Parathyroid adenoma (tissue), 2 donors: ENCODE data around the gene SLC25A41.

ENCODE experiments used
- H2AFZ ChIP-seq: fragments of 300-600 bp; sonication (generic); one replicate; pipeline ENCODE4 v1.7.0; 2017; ENCODE audit warnings: antibody characterized with exemption, mild to moderate bottlenecking
- H3K27ac ChIP-seq: fragments of 300-600 bp; sonication (generic); one replicate; pipeline ENCODE4 v1.7.0; 2017
- H3K27me3 ChIP-seq: fragments of 300-600 bp; sonication (generic); one replicate; pipeline ENCODE4 v1.7.0; 2017; ENCODE audit warnings: low read length; ENCODE audit not compliant: control insufficient read depth, insufficient read depth
- H3K36me3 ChIP-seq: fragments of 300-600 bp; sonication (generic); one replicate; pipeline ENCODE4 v1.7.0; 2017; ENCODE audit warnings: low read length; ENCODE audit not compliant: control insufficient read depth, insufficient read depth
- H3K4me1 ChIP-seq: fragments of 300-600 bp; sonication (generic); one replicate; pipeline ENCODE4 v1.7.0; 2017; ENCODE audit warnings: control low read depth
- H3K4me2 ChIP-seq: fragments of 300-600 bp; sonication (generic); one replicate; pipeline ENCODE4 v1.7.0; 2017; ENCODE audit warnings: low read length
- H3K4me3 ChIP-seq: fragments of 300-600 bp; sonication (generic); one replicate; pipeline ENCODE4 v1.7.0; 2017; ENCODE audit warnings: low read depth, low read length
- H3K79me2 ChIP-seq: fragments of 300-600 bp; sonication (generic); one replicate; pipeline ENCODE4 v1.7.0; 2017; ENCODE audit warnings: control low read depth
- H3K9ac ChIP-seq: fragments of 300-600 bp; sonication (generic); one replicate; pipeline ENCODE4 v1.7.0; 2017; ENCODE audit warnings: mild to moderate bottlenecking
- H3K9me3 ChIP-seq: fragments of 300-600 bp; sonication (generic); one replicate; pipeline ENCODE4 v1.7.0; 2017; ENCODE audit warnings: low read length; ENCODE audit not compliant: control insufficient read depth
- CTCF ChIP-seq: fragments of 300-600 bp; sonication (generic); IDR thresholded peaks from one replicate; pipeline ENCODE4 v1.7.0; 2017; ENCODE audit warnings: antibody characterized with exemption, mild to moderate bottlenecking
- donor health status: primary hyperparathyroidism.

SLC25A41 gene

GRCh38 chr19:6421075-6422014, 12.2 kb downstream of the SLC25A41 start:
- Histone ChIP-seq H3K36me3 (no peaks in the 10 kb centered on the region), H3K27me3 (no peaks in the 10 kb centered on the region), H2AFZ (no peak overlapping the region), H3K79me2 (peaks cover 22% of the 10 kb centered on the region), H3K4me2 (no peak overlapping the region), H3K9ac (no peak overlapping the region), H3K4me3 (no peak overlapping the region), H3K9me3 (no peaks in the 10 kb centered on the region), H3K4me1 (peaks cover 13% of the 10 kb centered on the region), H3K27ac (no peak overlapping the region)
- TF ChIP-seq CTCF = no peak

GRCh38 chr19:6418562-6418932, 15.0 kb downstream of the SLC25A41 start:
- Histone ChIP-seq H3K4me2 (no peak overlapping the region), H3K27me3 (no peaks in the 10 kb centered on the region), H3K9ac (no peak overlapping the region), H3K4me1 (peaks cover 20% of the 10 kb centered on the region), H3K4me3 (no peak overlapping the region), H3K36me3 (no peaks in the 10 kb centered on the region), H3K27ac (no peak overlapping the region), H3K79me2 (peaks cover 17% of the 10 kb centered on the region), H3K9me3 (no peaks in the 10 kb centered on the region), H2AFZ (no peak overlapping the region)
- TF ChIP-seq CTCF = no peak

GRCh38 chr19:6417713-6418561, 15.6 kb downstream of the SLC25A41 start:
- Histone ChIP-seq H3K4me1 (peaks cover 15% of the 10 kb centered on the region), H3K36me3 (no peaks in the 10 kb centered on the region), H3K4me2 (no peak overlapping the region), H3K4me3 (no peak overlapping the region), H2AFZ (no peak overlapping the region), H3K9ac (no peak overlapping the region), H3K27ac (no peak overlapping the region), H3K27me3 (no peaks in the 10 kb centered on the region), H3K79me2 (peaks cover 11% of the 10 kb centered on the region), H3K9me3 (no peaks in the 10 kb centered on the region)
- TF ChIP-seq CTCF = peak; percentile 85

GRCh38 chr19:6416658-6417405, 16.7 kb downstream of the SLC25A41 start:
- no peaks in the 10 kb centered on the region for H3K36me3 ChIP-seq
- no peak overlapping the region for H3K4me3 ChIP-seq

More at GRCh38 chr19:6416658-6417405, 16.7 kb downstream of the SLC25A41 start:
- no peak for TF ChIP-seq CTCF
- no peak overlapping the region for H3K4me2 ChIP-seq
- no peak overlapping the region for H3K9ac ChIP-seq
- H3K4me1 ChIP-seq = peaks cover 18% of the 10 kb centered on the region
- peaks cover 4% of the 10 kb centered on the region for H3K79me2 ChIP-seq
- no peak overlapping the region for H2AFZ ChIP-seq
- no peaks in the 10 kb centered on the region for H3K27me3 ChIP-seq
- H3K9me3 ChIP-seq = no peaks in the 10 kb centered on the region
- no peak overlapping the region for H3K27ac ChIP-seq
